ENCODE measurements around the gene CASP7. TPM values are rescaled to one million over a fixed set of nuclear protein-coding genes. Genes with fewer than 3 reads are reported as not detected.

Gene CASP7
- total RNA-seq, 2 donors from 2014 or later = 14.4 to 15.6 TPM

DNA sequence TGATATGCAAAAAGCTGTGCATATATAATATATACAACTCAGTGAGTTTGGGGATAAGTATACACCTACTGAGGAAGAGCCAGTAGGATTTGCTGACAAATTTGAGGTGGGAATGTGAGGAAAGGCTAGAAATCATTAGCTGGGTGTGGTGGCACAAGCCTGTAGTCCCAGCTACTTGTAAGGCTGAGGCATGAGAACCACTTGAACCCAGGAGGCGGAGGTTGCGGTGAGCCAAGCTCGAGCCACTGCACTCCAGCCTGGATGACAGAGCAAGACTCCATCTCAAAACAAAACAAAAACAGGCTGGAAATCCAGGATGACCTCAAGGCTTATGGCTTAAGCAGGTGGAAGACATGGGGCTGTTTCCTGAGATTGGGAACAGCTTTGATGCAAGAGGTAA, 61.1 kb downstream of the CASP7 start:
- Mint-ChIP-seq H3K27ac (no peak overlapping the region), H3K36me3 (ENCODE audit: low read depth) (no peaks in the 10 kb centered on the region), H3K9me3 (peaks cover 3% of the 10 kb centered on the region), H3K4me1 (peaks cover 13% of the 10 kb centered on the region), H3K4me3 (no peak overlapping the region), H3K27me3 (ENCODE audit: insufficient read depth) (peaks cover 11% of the 10 kb centered on the region)
- TF ChIP-seq, protein P1, sequence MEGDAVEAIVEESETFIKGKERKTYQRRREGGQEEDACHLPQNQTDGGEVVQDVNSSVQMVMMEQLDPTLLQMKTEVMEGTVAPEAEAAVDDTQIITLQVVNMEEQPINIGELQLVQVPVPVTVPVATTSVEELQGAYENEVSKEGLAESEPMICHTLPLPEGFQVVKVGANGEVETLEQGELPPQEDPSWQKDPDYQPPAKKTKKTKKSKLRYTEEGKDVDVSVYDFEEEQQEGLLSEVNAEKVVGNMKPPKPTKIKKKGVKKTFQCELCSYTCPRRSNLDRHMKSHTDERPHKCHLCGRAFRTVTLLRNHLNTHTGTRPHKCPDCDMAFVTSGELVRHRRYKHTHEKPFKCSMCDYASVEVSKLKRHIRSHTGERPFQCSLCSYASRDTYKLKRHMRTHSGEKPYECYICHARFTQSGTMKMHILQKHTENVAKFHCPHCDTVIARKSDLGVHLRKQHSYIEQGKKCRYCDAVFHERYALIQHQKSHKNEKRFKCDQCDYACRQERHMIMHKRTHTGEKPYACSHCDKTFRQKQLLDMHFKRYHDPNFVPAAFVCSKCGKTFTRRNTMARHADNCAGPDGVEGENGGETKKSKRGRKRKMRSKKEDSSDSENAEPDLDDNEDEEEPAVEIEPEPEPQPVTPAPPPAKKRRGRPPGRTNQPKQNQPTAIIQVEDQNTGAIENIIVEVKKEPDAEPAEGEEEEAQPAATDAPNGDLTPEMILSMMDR (conservative IDR thresholded peaks at IDR 0.05) = no peak
- Histone ChIP-seq H3K4me3 (ENCODE audit: low read length) (no peak overlapping the region), H3K27me3 (ENCODE audit: control insufficient read depth, insufficient read depth, low read length, poor library complexity, severe bottlenecking) (no peaks in the 10 kb centered on the region), H3K36me3 (ENCODE audit: control insufficient read depth, insufficient read depth, low read length) (no peaks in the 10 kb centered on the region), H3K9me3 (ENCODE audit: control insufficient read depth, low read length) (no peaks in the 10 kb centered on the region), H3K4me1 (ENCODE audit: control insufficient read depth, insufficient read depth, low read length) (no peaks in the 10 kb centered on the region), H3K27ac (ENCODE audit: low read depth, low read length) (no peak overlapping the region), H3K9ac (ENCODE audit: extremely low read depth, low read length, poor library complexity, severe bottlenecking) (no peak overlapping the region)
- 96 to 100% methylated on average over 3 of the region's 3 CpGs for WGBS, 2 experiments (ENCODE audit: insufficient coverage in 1 of 2, insufficient read length in 1 of 2)
- no peak for DNase-seq

DNA sequence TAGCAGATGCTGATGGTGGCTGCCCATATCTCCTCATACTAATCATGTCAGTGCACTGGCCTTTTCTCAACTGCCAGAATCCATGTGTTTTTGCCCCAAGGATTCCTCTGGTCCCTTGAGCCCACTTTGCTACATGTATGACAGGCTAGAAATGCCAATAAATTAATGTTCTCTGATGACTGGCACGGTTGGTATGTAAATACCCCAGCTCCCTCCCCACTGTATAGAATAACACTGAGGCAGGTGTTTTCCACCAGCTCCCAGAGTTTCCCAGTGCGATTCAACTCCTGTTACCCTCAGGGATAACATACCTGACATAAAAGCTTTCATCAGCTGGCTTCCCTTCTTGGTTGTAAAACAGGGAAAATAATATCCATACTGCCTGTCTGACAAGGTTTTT, 62.8 kb downstream of the CASP7 start:
- H3K4me3 Mint-ChIP-seq = no peak overlapping the region

DNA sequence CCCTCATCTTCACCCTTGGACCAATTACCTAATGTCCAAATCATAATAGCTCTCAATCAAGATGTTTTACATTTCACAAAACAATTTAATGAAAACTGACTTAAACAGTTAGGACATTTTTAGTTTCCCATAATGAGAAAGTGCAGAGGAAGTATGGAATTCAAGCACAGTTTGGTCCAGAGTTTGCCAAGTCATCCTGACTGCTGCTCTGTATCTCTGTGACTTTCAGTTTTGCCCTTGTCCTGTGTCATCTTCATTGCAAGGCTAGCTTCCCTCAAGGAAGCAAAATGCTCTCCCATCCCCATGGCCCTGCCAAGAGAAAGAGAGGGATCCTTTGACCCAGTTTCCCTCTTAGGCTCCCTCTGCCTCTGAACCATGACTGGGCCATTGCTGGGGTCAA, 63.9 kb downstream of the CASP7 start:
- H3K4me3 Mint-ChIP-seq = no peak overlapping the region
- TF ChIP-seq, protein P1 (conservative IDR thresholded peaks at IDR 0.05) = no peak

More for the DNA sequence above, 62.8 kb downstream of the CASP7 start:
- Histone ChIP-seq H3K9me3 (ENCODE audit: control insufficient read depth, low read length) (no peaks in the 10 kb centered on the region), H3K4me1 (ENCODE audit: control insufficient read depth, insufficient read depth, low read length) (peaks cover 5% of the 10 kb centered on the region), H3K36me3 (ENCODE audit: control insufficient read depth, insufficient read depth, low read length) (no peaks in the 10 kb centered on the region), H3K27ac (ENCODE audit: low read depth, low read length) (no peak overlapping the region), H3K4me3 (ENCODE audit: low read length) (no peak overlapping the region), H3K27me3 (ENCODE audit: control insufficient read depth, insufficient read depth, low read length, poor library complexity, severe bottlenecking) (no peaks in the 10 kb centered on the region), H3K9ac (ENCODE audit: extremely low read depth, low read length, poor library complexity, severe bottlenecking) (no peak overlapping the region)
- TF ChIP-seq, protein P1 (conservative IDR thresholded peaks at IDR 0.05) = no peak
- Mint-ChIP-seq H3K36me3 (ENCODE audit: low read depth) (no peaks in the 10 kb centered on the region), H3K9me3 (peaks cover 3% of the 10 kb centered on the region), H3K27ac (no peak overlapping the region), H3K27me3 (ENCODE audit: insufficient read depth) (peaks cover 11% of the 10 kb centered on the region), H3K4me1 (peaks cover 12% of the 10 kb centered on the region)
- no peak for DNase-seq
- WGBS, 2 experiments (ENCODE audit: insufficient coverage in 1 of 2, insufficient read length in 1 of 2) = 80 to 91% methylated on average over 1 to 2 of the region's 2 CpGs

More for the DNA sequence above, 63.9 kb downstream of the CASP7 start:
- Histone ChIP-seq H3K9me3 (ENCODE audit: control insufficient read depth, low read length) (no peaks in the 10 kb centered on the region), H3K4me1 (ENCODE audit: control insufficient read depth, insufficient read depth, low read length) (peaks cover 5% of the 10 kb centered on the region), H3K9ac (ENCODE audit: extremely low read depth, low read length, poor library complexity, severe bottlenecking) (no peak overlapping the region), H3K27ac (ENCODE audit: low read depth, low read length) (no peak overlapping the region), H3K4me3 (ENCODE audit: low read length) (no peak overlapping the region), H3K27me3 (ENCODE audit: control insufficient read depth, insufficient read depth, low read length, poor library complexity, severe bottlenecking) (no peaks in the 10 kb centered on the region), H3K36me3 (ENCODE audit: control insufficient read depth, insufficient read depth, low read length) (no peaks in the 10 kb centered on the region)
- peaks cover 12% of the 10 kb centered on the region for H3K4me1 Mint-ChIP-seq
- H3K36me3 Mint-ChIP-seq (ENCODE audit: low read depth) = no peaks in the 10 kb centered on the region
- H3K27ac Mint-ChIP-seq = no peak overlapping the region
- H3K27me3 Mint-ChIP-seq (ENCODE audit: insufficient read depth) = peaks cover 11% of the 10 kb centered on the region
- DNase-seq = no peak
- H3K9me3 Mint-ChIP-seq = peaks cover 3% of the 10 kb centered on the region

All from endodermal cell (in vitro differentiated cells).